ENCODE data around the gene CRIP3.
A peak's percentile ranks its signal among the peaks of the same experiment; 100 is the strongest.

The CRIP3 gene

DNA sequence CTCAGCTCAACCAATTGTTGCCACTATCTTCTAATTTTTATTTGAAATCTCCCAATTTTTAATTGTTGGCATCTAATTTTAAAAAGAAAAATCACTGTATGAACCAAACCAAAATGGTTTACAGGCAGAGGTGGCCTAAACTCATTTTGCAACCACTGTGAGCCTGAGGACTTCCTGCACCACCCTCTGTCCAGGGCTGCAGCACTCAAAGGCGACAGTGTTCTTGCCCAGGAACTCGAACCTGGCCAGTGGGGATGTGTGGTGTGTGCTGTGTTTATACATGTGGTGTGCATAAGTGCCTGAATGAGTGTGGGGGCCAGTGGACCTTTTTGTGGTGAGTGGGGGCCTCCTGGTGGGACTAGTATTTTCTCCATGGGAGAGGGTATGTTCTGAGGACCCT is 34.9 kb downstream of the CRIP3 start:
- no peak for DNase-seq (ENCODE audit: low read depth)

DNA sequence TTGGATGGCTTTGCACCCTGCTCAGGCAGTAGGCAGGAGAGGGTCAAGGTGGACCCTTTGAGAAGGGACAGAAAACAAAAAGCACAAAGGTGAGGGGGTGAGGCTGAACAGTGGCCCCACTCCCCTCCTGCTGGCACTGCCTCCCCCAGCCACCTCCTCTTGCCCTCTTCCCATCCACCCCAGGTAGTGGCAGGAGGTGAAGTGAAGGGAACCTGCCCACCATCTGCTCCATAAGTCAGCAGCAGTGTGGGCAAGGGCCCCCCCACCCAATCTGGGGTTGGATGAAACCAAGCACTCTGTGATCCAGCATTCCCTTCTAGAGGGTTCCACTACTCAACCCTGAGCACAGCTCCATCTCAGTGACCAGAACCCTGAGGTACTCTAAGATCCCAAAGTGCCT is 36.7 kb downstream of the CRIP3 start:
- no peak for DNase-seq (ENCODE audit: low read depth)

DNA sequence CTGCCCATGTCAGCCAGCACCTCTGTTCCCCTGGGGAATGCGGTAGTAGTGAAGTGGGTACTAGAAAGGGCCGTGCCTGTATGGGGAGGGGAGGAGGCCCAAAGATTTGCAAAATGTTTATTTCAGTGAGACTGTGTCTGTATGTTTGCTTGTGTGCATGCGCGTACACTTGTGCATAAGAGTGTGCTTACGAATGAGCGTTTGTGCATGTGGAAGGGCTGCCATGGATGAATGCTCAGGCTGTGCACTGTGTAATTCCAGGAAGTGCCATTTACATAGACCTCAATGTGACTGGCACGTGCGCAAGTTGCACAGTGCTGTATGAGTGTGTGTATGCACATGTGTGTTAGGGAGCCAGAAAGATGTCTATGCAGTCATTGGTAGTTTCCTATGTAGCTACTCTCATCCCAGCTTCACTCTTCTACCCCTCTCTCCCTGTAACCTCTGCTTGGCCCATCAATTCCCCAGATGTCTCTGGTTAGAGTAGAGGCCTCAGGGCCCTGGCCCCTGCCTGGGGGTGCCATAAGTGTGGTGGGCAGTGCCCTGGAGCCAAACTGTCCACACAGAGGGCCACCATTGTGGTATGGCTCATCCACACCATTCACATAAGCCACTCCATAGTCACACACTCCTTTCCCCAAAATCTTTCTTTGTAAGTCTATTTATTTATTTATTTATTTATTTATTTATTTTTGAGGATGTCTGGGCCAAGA is 37.4 kb downstream of the CRIP3 start:
- DNase-seq (ENCODE audit: low read depth): no peak

DNA sequence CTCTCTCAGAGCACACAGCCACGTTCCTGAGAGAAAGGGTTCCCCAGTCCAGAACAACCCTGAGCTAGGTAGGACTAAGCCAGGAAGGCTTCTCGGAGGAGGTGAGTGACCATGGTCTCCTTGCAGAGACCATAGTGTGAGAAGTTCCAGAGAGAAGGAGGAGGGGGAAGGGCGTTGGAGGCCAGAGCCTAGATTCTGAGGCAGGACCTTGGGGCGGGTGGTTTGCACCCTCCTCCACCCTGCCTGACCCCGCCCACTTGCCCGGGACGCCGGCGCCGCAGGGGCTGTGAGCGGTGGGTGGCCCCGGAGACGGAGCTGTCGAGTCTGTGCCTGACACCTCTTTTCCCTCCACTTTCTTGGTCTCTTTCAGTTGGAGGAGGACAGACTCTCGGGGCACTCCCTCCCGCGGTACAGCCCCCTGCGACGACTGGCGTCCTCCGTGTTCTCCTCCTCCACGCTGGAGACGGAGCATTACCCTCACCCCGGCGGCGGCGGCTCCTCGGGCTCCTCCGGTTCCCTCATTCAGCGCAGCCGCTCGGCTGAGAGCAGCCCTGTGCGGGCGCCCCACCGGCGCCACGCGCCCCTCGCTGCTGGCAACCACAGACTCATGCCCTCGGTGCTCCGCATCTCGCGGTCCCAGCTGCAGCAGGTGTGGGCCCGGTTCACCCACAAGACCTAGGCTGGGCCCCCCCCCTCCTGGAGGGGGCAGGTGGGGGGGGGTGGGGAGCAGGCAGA is 39.2 kb downstream of the CRIP3 start:
- no peak for DNase-seq (ENCODE audit: low read depth)

DNA sequence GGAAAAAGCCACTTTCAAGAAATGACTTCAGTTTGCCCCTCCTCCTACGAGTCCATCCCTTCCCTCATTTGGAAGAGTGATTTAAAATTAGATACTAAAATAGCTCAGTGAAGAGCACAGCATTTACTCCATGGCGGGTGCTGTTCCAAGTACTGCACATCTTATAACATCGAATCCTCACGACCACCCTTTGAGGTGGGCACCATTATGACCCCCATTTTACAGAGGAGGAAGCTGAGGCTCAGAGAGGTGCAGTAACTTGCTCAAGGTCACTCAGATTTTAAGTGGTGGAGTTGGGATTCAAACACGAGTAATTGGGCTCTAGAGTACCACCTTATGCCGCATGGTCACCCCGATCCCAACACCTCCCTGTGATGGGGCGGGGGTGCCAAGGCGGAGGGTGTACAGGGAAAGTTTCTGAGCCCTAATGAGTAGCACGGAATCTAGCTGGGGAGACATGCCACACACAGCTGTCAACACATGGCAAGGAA is 39.8 kb downstream of the CRIP3 start:
- DNase-seq (ENCODE audit: low read depth): no peak

DNA sequence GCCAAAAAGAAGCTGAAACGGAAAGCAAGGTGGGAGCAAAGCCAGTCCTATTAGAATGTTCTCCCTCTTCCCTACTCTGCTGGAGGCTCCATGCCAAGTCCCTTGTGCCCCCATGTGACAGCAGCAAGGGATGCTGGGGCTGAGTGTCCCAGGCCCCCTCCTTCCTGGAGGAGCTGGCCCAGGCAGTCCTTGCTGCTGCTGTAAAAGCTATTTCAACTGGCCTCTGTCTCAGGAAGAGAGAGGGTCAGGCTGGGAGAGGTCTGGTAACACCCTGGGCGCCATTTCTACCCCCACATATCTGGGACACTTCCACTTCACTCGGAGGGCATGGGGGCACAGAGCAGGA is 40.3 kb downstream of the CRIP3 start:
- no peak for DNase-seq (ENCODE audit: low read depth)

DNA sequence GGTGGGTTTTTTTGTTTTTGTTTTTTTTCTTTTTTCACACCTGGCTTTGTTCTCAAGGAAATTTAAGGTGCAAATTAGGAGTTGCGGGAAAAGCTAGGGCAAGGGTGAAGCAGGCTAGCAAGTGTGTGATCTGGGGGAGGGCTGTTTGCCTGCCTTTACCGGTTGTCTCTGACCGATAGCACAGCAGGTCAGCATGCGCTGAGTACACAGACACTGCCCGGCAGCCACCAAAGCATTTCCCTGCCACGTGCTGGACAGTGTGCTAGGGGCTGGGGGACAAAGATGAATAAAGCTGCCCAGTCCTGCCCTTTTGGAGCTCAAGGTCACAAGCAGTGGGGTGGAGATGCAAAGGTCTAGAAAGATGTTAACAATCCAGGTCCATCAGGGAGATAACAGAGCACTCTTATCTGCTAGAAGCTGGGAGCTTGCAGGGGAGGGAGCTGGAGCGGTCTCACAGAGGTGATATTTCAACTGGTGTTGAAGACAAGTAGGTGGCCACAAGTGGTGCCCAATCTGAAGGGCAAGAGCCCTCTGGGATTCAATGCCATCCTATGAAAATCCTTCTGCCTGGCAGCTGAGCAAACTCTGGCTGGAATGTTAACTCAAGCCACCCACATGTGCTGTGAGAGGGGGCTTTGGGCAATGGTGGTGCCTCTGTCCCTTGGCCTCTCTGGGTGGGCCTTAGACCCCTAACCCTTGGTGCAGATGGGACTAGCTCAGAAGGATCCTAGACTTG is 40.8 kb downstream of the CRIP3 start:
- DNase-seq (ENCODE audit: low read depth): no peak

DNA sequence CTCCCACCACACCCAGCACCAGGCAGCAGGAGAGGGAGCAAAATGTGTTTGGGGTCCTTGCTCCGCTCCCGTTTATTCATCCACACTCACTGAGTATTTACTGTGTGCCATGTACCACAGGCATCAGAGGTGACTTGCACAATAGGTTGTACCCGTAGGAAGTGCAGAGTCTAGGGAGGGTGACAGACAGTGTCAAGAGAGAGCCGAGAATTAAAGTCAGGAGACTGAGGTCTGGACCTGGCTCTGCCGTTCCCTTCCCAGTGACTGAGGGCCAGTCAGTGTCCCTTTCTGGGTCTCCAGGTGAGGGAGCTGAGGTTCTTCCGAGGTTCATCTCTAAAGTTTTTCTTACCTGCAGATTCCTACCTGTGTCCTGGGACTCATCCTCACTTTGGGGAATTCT is 43.1 kb downstream of the CRIP3 start:
- no peak for DNase-seq (ENCODE audit: low read depth)

DNA sequence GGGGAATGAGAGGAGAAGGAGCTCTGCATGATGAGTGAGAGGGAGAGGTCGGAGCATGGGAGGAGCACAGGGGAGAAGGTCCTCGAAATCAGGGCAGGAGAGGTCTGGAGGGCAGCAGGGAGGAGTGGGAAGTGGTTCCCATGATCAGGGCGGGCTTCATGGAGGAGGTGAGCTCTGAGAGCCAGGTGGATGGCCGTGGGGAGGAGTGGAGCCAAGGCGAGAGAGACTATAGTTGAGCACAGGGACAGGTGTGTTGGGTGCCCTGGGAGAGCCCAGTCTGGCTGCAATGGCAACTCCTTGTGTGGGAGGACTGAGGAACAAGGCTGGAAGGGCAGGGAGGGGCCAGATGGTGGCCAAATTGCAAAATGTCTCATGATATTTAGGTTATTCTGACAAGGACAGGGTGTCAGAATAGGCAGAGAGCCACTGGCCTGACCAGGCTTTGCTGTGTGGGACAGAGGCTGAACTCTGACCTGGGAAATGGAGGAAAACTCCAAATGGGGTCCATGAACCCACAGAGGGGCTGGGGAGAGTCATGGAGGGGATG is 44.0 kb downstream of the CRIP3 start:
- no peak for DNase-seq (ENCODE audit: low read depth)

DNA sequence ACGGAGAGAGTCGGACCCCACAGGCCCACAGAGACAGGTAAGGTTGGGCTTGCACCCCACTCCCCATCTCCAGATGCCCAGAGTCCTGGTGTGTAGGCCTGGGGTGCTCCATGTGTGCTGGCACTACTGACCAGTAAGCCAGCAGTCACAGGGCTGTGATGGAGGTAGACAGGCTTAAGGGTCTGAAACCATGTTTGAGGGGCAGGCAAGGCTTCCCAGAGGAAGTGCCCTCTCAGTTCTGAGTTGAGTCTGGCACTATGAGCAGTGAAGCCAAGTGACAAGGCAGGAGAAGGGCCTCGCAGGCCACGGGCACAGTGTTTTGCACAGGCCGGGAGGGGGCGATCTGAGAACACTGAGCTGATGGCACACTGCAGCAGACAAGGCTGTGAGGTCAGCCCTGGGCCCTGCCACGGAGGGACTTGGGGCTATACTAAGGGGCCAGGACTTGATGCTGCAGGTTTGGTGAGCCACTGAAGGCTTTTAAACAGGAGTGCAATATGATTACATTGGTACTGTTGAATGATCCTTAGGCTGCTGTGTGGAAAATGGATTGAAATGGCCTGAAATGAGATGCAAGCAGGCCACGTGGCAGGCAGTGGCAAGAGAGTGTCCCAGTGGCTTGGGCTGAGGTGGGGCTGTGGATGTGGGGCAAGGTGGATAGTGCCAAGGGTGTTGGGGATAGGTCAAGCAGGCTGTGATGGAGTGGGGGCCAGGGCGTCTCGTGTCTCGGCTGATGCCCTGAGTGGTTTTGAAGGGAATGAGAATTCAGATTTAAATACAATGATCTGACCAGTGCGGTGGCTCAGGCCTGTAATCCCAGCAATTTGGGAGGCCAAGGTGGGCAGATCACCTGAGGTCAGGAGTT is 45.1 kb downstream of the CRIP3 start:
- DNase-seq (ENCODE audit: low read depth): peak; percentile 58

DNA sequence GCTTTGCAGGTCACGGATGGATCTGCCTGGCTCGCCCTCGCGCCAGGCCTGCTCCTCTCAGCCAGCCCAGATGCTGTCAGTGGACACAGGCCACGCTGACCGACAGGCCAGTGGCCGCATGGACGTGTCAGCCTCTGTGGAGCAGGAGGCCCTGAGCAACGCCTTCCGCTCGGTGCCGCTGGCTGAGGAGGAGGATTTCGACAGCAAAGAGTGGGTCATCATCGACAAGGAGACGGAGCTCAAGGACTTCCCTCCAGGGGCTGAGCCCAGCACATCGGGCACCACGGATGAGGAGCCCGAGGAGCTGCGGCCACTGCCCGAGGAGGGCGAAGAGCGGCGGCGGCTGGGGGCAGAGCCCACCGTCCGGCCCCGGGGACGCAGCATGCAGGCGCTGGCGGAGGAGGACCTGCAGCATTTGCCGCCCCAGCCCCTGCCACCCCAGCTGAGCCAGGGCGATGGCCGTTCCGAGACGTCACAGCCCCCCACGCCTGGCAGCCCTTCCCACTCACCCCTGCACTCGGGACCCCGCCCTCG is 45.8 kb downstream of the CRIP3 start:
- no peak for DNase-seq (ENCODE audit: low read depth)

DNA sequence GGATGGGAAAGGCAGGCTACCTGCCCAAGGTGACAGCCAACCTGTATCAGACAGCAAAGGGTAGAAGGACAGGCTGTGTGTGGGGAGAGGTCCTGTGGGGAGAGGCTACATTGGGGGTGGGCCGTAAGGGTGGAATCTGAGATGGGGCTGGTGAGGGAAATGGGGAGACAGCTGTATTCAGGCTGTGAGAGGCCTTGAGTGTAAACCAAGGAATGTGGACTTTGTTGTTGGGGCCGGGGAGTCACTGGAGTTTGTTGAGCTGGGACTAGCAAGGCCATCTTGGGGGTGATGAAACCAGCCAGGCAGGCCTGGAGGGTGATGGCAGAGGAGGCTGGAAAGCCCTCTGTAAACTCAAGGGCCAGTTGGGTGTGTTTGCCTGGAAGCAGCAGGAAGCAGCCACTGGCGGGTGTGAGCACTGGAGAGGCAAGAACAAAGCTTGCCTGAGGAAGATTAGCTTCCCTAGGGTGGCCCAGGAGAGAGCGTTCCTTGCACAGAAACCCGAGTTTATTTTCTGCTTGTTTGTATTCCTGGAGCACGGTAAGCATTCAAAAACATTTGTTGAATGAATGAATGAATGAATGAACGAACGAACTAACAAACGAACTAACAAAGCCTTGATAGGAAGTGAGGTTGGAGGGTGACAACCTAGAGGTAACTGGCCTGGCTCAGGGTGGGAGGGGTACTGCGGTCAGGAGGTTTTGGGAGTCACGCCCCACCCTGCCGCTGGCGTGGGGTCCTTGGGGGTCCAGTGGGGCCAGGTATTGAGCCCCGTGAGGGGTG is 46.4 kb downstream of the CRIP3 start:
- DNase-seq (ENCODE audit: low read depth): no peak

DNA sequence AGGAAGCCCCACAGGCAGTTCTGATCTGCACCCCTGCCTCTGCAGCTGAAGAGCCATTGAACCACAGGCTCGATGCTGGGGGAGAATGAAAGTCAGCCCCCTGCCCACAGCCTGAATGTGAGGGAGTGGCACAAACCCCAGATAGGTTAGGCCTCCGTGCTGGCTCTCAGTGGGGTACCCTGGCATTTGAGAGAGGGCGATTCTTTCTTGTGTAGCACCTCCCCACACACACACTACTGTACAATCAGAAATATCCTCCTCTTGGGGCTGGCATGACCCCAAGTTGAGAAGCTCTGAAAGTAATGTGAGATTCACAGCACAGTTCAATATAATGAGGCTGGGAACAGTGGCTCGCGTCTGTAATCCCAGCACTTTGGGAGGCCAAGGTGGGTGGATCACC is 47.4 kb downstream of the CRIP3 start:
- no peak for DNase-seq (ENCODE audit: low read depth)

DNA sequence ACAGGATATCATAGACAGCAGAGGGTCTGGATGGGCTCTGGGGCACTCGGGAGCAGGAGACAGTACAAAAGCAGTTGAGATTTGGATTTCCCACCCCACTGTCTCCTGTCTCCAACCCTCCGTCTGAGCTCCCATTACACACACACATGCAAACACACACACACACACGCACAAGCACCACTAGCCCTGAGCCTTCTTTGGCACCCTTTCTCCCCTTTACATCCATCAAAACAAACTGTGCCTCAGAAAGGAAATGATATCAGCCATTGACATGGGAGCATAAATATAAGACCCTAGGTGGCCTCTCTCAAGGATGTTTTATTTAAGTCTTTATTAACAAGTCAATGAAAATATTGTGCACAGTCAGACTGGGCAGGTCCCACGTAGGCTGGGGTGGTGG is 47.8 kb downstream of the CRIP3 start:
- DNase-seq (ENCODE audit: low read depth): no peak

DNA sequence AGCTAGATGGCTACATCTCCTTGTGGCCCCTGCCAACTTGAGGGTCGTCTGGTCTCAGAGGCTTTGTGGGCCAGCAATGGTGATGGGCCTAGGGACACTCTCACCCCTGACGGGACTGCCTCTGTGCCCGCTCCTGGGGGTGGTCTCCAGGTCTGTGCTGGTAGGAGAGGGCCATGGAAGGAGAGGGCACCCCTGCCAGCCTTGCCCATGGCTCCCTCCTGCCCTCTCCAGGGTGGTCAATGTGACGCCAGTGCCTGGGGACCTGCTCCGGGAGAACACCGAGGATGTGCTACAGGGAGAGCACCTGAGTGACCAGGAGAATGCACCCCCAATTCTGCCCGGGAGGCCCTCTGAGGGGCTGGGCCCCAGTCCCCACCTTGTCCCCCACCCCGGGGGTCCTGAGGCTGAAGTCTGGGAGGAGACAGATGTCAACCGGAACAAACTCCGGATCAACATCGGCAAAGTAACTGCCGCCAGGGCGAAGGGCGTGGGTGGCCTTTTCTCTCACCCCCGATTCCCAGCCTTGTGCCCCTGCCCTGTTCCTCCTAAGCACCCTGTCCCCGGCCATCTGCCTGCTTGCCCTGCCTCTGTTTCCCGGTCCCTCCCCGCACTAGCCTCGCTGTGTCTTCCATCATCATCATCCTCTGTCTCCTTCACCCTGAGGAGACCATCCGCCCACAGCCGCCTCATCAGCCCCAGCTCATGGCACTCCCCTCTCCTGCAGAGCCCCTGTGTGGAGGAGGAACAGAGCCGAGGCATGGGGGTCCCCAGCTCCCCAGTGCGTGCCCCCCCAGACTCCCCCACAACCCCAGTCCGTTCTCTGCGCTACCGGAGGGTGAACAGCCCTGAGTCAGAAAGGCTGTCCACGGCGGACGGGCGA is 49.6 kb downstream of the CRIP3 start:
- no peak for DNase-seq (ENCODE audit: low read depth)

DNA sequence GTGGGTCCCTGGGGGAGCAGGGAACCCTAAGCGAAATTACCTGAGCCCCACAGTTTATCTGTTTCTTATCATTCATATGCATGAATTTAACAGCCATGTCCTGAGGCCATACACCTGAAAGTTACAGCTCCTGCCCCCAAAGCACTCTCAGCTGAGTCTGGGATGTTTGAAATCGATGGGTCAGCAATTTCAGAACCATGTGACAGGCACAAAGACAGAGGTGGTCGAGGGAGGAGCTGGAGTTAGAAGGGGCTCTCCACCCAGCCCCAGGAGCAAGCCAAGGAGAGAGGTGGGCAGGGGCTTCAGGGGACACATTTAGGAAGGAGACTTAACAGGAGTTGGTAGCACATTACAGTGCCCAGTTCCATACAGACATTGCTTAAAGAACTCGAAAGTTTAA is 50.4 kb downstream of the CRIP3 start:
- no peak for DNase-seq (ENCODE audit: low read depth)

DNA sequence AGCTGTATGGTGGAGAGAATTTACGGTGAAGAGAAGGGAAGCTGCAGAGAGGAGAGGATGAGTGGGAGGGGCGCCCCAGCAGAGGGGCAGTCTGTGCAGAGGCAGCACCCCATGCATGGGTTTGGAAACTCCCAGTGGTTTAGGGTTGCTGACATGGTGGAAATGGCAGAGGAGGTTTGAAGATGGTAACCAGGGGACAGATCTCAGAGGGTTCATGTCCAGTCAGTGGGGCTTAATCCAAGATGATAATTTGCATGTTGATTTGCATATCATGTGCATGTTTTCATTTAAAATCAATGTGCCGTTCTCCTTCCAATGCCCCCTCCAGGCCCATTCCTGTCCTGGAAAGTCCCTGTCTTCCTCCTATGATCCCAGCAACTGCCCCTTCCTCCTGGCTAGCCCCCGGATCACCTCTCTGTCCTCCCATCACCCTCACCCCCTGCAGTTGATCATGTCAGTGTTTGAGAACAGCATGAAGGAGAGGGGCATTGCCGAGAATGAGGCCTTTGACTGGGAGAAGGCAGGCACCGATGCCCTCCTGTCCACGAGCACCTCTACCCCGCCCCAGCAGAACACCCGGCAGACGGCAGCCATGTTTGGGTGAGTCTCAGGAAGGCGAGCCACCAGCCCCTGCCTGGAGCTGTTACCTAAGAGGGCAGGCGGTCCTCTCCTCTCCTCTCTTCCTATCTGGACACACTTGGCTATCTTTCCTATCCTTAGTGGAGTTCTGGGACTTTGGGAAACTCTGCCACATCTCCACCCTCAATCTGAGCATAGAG is 51.1 kb downstream of the CRIP3 start:
- no peak for DNase-seq (ENCODE audit: low read depth)

DNA sequence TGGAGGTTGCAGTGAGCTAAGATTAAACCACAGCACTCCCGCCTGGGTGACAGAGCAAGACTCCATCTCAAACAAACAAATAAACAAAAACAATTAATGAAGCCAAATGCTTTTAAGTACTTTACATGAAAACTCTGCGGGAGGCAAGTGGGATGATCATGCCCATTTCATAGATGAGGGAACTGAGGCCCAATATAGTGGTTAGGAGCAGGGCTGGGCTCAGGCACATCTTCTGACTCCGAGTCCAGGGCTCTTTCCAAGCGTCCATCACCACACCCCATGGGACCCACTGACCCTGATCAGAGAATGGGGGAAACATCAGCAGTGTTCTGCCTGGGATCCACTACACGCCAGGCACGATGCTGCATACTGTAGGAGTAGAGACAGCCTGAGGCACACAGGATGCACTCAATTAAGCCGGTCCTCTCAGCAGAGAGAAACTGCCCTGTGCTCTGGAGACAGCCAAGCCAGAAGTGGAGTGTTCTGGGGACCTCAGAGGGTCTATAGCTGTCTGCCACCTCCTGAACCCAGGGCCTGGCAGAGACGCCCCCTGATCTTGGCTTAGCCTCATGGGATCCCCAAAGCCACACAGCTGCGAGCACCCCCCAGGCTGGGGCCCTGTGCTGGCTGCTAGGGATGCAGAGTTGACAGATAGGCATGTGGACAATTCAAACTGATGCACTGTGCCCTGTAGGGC is 51.8 kb downstream of the CRIP3 start:
- DNase-seq (ENCODE audit: low read depth): no peak

Measured in stimulated activated CD8-positive, alpha-beta memory T cell treated with anti-CD3 and anti-CD28 coated beads, Interleukin-7, amount 100 ng/mL, for 24 hours (primary cell).